ENCODE data around the gene EPC1.
A peak's percentile ranks its signal among the peaks of the same experiment; 100 is the strongest.
"Not testable (repeated sequence)": the region's sequence is repeated elsewhere in the genome, so short reads cannot be mapped to it uniquely, and the experiment has no call there.

EPC1 gene, protein sequence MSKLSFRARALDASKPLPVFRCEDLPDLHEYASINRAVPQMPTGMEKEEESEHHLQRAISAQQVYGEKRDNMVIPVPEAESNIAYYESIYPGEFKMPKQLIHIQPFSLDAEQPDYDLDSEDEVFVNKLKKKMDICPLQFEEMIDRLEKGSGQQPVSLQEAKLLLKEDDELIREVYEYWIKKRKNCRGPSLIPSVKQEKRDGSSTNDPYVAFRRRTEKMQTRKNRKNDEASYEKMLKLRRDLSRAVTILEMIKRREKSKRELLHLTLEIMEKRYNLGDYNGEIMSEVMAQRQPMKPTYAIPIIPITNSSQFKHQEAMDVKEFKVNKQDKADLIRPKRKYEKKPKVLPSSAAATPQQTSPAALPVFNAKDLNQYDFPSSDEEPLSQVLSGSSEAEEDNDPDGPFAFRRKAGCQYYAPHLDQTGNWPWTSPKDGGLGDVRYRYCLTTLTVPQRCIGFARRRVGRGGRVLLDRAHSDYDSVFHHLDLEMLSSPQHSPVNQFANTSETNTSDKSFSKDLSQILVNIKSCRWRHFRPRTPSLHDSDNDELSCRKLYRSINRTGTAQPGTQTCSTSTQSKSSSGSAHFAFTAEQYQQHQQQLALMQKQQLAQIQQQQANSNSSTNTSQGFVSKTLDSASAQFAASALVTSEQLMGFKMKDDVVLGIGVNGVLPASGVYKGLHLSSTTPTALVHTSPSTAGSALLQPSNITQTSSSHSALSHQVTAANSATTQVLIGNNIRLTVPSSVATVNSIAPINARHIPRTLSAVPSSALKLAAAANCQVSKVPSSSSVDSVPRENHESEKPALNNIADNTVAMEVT

DNA sequence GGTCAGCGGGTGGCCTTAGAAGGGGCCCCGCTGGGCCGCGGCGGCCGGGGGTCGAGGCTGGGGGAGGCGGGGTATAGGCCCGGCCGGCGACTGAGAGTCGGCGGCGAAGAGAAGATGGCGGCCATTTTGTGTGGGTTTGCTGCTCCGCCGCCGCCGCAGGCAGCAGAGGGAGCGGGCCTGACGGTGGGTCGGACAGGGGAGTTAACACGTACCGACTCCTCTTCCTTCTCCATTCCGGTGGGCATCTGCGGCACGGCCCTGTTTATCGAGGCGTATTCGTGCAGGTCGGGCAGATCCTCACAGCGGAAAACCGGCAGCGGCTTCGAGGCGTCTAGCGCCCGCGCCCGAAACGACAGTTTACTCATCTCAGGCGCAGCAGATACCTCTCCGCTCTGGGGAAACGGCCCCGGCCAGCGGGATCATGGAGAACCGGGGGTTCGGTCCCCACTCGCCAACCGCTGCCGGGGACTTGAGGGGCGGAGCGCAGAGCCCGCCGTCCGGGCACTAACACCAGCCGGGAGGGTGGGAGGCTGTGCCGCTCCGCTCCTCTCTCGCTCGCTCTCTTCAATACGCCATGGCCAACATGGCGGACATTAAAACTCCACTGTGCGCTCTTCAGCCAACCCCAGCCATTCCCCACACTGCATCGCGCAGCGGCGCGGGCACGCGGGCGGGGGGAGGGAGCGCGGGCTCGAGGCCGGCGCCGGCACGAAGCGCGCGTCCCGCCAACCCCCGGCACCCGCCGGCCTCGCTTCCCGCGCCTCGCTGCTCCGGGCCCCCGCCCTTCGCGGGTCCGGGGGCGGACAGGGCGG lies at the start of gene EPC1:
EPC1 (minus strand) TSS at position 608 of the 812 bp plus-strand sequence; CDS start at position 365, 243 bp downstream.
- peak; percentile 80 for DNase-seq (ENCODE audit: low read depth)

DNA sequence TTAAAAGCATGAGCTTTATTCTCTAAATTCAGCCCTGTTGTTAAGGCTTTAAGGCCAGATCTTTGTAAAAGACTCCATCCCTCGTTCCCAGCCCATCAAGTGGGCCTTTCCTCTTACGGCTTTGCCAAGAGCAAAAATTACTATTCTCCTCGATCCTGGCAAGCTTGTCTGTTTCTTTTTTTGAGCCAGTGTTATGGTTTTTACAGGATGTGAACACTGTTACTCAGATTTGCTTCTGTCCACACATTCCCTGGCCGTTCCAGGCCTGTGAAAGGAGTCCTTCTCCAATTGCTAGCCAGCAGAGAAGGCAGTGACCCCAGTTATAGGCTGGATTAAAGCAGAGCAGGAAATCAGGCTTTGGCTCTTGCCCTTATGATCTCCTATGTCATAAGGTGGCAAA lies 47.0 kb upstream of the EPC1 start:
- no peak for DNase-seq (ENCODE audit: low read depth)

DNA sequence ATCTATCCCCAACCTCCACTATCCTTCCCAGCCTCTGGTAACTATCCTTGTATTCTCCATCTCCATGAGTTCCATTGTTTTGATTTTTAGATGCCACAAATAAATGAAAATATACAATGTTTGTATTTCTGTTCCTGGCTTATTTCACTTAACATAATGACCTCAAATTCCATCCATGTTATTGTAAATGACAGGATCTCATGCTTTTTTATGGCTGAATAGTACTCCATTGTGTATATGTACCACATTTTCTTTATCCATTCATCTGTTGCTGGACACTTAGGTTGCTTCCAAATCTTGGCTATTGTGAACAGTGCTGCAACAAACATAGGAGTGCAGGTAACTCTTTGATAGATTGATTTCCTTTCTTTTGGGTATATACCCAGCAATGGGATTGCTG lies 45.3 kb upstream of the EPC1 start:
- DNase-seq (ENCODE audit: low read depth) = not testable (repeated sequence)

DNA sequence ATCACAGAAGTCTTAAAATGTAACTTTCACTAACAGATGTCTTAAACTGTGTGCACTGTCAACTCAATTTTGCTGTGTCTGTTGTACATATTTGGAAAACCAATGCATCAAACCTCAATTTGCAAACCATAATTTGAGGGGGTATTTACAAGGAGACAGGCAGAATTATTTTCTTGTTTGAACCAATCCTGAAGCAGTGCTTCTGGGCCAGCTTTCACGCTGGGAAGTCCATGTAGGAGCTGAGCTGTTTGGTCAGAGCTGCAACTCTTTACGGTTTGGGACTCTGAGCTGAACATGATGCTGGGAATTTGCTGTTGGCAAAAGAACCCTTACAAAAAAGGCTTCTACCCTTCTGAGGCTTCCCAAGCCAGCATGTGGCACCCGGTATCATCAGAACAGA lies 43.2 kb upstream of the EPC1 start:
- no peak for DNase-seq (ENCODE audit: low read depth)

DNA sequence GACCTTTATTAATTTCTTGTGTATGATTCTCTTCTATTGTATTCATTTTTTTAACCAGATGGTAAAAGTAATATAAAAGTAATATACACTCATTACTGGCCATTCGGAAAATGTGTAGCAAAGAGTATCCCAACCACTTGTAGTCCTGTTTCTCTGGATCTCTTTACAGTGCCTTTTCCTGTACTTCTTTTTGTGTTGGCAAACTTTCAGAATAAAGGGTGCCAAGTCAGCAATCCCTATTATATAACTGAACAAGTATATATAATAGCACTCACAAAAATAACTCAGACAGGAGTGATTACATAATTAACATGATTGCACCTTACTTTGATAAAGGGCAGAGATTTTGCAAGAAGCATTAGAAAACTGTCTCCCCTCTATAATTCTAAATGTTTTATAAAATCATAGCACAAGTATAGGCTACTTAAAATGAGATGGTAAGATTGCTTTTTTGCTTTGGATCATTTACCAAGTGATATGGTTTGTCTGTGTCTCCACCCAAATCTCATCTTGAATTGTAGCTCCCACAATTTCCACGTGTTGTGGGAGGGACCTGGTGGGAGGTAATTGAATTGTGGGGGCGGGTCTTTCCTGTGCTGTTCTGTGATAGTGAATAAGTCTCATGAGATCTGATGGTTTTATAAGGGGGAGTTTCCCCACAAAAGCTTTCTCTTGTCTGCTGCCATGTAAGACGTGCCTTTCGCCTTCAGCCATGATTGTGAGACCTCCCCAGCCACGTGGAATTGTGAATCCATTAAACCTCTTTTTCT lies 41.5 kb upstream of the EPC1 start:
- no peak for DNase-seq (ENCODE audit: low read depth)

DNA sequence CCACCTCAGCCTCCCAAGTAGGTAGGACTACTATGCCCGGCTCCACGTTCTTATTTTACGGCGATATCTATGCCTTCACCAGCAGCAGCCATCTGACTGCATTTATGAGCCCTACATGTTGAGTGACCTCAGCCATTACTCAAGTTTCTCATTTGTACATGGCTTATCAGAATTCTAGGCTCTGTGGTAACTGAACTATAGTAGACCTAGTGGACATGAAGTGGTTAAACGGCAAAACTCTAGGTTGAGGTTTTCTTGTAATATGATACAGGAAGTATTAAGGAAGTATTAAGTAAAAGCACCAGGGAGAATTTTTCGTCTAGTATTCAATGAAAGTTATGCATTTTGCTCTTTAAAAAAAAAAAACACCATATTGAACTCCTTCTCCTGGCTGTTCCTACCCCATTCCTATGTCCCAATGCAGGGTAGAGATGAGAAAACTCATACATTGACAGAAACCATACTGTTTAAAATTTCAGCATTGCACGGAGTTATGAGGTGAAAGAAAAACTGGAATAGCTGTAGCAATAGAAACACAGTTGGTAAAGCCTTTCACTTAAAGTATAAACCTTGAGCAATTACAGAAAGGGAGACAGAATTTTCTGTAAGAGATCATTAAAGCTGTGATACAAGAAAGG lies 39.8 kb upstream of the EPC1 start:
- DNase-seq (ENCODE audit: low read depth) = no peak

DNA sequence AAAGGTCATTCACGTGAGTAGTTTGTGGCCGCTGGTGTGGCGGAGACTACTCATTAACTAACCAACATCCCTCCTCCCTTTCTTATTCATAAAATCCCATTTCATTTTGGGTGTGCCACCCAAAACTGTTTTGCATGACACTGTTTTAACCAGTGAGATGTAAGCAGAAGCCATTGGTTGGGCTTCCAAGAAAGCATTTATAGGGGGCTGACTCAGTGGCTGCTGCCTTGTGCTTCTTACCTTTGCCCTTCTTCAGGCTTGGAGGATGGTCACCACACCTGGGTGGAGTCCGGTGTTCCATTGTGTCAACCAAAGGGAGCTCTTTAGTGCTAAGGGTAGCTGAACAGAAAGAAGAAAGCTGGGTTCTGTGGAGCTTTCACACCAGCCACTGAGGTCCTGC lies 37.2 kb upstream of the EPC1 start:
- no peak for DNase-seq (ENCODE audit: low read depth)

DNA sequence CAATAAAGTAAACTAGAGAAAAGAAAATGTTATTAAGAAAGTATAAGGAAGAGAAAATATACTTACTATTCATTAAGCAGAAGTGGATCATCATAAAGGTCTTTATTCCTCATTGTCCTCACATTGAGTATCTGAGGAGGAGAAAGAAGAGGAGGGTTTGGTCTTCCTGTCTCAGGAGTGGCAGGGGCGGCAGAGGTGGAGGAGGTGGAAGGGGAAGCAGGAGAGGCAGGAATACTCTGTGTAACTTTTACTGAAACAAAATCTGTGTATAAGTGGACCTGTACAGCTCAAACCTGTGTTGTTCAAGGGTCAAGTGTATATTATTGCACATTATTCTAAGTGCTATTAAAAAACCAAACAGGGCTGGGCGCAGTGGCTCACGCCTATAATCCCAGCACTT lies 34.2 kb upstream of the EPC1 start:
- DNase-seq (ENCODE audit: low read depth) = no peak

DNA sequence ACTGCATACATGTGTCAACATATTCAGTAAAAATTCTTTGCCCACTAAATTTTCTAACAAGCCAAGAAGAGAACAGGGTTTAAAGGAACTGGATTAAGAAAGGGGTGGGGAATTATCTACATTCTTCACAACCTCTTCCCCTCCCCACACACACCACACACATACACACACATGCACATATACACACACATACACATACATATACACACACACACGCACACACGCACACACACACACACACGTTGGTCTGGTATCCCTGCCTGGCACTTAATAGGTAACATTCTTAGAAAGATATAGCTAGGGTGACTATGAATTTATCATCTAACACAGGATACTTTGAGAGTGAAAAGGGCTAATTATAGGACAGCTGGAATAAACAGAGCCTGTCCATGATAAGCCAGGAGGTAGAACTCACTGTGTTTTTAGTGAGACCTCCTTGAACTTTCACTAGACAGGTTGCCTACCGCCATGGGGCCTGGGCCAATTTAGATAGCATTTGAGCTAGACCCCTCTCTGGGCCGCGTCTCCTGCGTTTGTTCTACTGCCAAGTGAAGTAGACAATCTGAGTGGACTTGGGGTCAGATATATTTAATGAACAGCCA lies 33.1 kb upstream of the EPC1 start:
- DNase-seq (ENCODE audit: low read depth) = no peak

DNA sequence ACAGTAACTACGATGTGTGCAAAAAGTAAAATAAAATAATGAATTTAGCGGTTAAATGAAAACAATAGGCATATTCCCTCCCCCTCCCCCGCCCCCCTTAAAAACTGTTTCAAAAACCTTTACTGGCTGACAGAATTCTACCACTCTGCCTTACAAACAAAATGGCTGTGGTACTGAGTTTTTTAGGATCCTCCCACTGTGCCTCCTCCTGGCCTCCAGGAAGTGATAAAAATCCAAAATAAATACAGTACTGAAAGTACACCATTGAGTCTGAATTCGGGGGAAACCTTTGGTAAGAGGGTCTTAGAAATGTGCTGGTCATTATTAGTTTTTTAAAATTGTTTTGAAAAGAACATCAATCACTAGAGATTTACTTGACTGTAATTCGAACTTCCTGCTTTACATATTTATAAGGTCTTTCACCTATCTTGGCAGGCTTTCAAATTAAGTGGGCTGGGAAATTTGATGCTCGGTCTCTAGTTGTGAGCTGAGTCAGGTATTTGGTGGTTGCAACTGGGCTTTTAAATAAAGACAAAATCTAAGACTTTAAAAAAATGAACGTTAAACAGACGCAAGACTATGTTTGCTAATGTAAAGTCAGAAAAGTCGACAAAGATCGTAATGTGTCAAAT lies 32.5 kb upstream of the EPC1 start:
- DNase-seq (ENCODE audit: low read depth) = no peak

DNA sequence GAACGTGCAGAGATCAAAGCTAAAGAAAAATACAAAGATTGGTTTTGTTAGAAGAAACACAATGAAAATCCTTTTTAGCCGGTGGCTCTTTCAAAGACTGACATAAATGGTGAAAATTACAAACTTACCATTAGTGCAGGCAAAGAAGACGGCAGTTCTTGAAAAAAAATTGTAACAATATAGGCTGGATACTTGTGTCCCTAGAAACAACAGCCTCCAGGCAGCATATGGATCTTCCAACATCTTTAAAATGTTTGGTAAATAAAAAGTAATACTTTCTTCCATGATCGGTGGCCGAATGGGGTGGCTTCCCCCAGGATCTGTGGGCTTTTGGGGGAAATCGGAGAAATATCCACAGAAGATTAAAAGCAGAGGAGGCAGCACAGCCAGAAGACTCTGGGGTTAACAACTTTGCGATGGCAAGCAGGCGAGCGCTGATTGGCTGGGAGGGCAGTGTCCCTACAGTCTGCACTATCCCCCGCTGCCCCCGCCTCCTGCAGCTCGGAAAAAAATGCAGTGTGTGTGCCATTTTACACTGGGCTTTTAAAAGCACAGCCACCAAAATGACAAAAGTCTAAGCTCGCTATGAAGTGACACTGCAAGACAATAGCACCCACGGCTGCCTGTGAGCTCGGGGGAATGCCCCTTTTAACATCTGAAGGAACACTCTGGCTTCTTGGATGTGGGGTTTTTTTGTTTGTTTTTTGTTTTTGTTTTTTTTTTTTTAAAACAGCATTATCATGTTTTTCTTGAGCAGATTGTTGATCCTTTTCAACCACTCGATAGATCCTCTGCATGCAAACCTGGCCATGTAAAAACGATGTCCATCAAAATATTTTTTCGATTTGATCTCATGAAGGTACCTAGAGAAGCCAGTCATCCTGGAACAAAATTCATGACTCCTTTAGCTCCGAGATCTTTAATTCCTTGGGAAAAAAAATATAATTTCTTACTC lies 31.7 kb upstream of the EPC1 start:
- peak; percentile 89 for DNase-seq (ENCODE audit: low read depth)

DNA sequence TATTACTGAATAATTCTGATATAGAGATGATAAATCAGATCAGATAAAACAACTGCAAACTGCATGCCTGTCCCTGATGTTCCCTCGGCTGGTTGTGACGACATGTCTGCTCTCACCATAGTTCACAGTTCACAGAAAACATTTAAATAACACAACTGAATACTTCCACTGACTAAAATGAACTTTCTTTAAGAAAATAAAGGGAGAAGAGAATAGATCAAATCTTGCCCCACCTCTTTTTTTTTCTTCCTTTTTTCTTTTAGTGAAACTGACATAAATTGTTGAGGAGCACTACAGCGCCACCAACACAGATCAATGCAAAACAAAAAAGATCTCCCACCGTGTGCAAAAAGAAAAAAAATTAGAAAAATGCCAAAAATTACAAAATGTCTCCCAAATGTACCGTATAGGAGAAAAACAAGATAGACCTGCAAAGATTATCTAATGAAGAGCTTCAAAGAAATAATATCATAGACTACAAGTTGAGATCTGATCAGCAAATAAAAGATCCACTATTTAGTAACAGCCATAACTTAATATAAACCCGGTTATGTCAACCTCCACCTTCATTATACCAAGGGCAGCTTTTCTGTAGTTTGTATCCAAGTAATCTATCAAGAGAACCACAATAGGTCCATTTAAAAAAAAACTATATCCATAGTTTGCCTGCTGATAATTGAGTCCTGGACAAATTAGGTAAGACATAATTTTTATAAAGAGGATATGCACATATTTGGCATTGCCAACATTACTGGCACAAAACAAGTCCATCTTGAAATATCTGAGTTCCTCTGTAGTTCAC lies 30.7 kb upstream of the EPC1 start:
- no peak for DNase-seq (ENCODE audit: low read depth)

DNA sequence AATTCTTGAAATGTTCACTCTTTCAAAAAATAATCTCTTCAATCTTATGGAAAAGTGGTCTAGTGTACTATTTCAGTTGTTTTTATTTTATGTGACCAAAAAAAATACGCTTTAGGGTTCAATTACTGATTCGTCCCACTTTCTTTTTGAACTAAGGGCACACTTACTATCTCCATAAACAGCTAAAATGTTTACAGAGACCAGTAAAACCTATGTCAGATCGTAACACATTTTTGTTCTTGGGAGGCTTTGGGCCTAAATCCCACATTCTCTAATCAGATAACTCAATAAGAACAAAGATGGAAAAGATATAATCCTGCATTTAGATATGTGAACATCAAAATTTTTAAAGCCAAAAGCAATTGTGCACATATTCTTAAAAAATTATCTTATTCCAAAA lies 29.8 kb upstream of the EPC1 start:
- no peak for DNase-seq (ENCODE audit: low read depth)

DNA sequence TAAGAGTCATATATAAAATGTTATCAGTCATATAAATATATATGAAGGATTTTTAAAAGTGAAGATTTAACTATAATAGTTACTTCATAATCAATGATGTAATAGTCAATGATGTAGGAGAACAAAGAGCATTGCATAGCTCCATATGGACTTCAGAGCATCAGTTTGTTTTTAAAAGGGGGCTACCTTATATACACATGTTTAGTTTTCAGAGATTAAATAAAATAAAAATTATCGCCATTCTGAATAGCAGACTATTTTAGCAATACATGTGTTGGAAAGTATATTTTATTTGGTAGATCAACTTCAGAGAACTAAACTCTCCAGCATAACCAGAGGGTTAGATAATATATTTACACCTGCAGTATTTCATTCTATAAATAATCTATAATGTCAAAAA lies 29.1 kb upstream of the EPC1 start:
- DNase-seq (ENCODE audit: low read depth) = no peak

DNA sequence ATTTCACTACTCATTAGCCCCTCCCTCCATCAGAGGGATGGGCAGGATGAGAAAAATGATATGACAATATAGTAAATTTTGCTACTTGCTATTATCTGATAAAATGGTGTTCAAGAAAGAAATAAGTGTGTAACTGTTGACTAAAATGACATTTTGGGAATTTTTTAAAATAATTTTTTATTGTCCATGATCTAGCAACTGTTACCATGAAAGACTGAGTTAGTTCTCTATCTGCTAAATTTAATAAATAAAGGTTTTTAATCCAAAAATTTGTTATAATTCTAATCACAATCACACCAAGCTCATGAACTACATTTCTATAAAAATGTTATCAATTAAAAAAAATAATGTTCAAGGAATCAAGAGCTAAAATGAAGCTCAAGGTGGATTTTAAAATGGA lies 28.7 kb upstream of the EPC1 start:
- no peak for DNase-seq (ENCODE audit: low read depth)

DNA sequence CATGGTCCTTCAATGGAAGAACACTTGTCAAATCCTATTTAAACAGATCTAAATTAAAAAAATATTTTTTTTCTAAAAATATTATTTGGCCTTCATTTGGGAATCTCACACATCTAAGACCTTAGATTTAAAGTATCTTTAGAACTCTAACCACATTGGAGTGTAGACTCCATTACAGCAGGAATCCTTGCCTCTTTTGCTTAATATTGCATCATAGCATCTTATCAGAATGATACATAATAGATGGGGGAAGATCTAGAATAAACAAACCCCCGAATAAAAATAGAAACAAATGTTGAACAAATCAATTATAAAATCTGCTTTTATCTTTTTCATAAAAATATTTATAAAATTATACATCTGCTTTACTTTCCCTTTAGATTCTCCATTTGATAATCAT lies 27.6 kb upstream of the EPC1 start:
- DNase-seq (ENCODE audit: low read depth) = no peak

DNA sequence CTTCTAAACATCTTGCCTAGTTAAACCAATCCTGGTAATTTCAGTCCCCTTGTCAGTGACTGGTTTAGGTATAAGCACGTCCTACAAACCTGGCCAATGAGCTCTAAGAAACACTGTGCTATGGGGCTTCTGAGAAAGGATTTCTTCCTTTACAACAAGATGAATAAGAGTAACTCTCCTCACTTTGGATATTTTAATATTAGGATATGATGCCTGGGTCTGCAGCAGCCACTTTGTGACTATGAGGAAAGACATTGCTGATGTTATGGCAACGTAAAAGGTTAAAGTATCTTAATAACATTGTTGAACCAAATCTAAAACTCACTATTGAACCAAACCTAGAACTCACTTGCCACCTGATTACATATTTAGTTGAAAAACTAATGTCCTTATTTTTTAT lies 26.5 kb upstream of the EPC1 start:
- DNase-seq (ENCODE audit: low read depth) = no peak

DNA sequence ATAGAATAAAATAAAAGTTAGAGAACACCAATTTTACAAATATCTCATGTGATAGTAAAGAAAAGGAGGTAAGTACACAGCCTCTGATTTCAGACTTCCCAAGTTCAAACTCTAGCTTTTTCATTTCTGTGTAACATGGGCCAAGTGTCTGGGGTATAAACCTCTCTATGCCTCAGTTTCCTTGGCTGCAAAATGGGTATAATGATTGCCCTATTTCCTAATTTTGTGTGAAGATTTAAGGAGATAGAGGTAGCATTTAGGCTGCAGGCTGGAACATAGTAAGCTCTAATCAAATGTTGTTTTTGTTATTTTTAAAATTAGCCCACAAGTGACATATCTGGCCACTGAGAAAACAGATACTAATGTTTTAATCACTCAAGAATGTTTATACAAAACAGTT lies 26.1 kb upstream of the EPC1 start:
- no peak for DNase-seq (ENCODE audit: low read depth)
